IPS DF 4.7 (cell line): Measurements from ENCODE around the gene CDH4.
"Not testable (repeated sequence)": the region's sequence is repeated elsewhere in the genome, so short reads cannot be mapped to it uniquely, and the experiment has no call there.

Experiments
- DNase-seq: peaks from one replicate; pipeline ENCODE4 v3.0.0-alpha.2; 2013; ENCODE audit warnings: low spot score; ENCODE audit errors: extremely low read depth

The CDH4 gene

DNA sequence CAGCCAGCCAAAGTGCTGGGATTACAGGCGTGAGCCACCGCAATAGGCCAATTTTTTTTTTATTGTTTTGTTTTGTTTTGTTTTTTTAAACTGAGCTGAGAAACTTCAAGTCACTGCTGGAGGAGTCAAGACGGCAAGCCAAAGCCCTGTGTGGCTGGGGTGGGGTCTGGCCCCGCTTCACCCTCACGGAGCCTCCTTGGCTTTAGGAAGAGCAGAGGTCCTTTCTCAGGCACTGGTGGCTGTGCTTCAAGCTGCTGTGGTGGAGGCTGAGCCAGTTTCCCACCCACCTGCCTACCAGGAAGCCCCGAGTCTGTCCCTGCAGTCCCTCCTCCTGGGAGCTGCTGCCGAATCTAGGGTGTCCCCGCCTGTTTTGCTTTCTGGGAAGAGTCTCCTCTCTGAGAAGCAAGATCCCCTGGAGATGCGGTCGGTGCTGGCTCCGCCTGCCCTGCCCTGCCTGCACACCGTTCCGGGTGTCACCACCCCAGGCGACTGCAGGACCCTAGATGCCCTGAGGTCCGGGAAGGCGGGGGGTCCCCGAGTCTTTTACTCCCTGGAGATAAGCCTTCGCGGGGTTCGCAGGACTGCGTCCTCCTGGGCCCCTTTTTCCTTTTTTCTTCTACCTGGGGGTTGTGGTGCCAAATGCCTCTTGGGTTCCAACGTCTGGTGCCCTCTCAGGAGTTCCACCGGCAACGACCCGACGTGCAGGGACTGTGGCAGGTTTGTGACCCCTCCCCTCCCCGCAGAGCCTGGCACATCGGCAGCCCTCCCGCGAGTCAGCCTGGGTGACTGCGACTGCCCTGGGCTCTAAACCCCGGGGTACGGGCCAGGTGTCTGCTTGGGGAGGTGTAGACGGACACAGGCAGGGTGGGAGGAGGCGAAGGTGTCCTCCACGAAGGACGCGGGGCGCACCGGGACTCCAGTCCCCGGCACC lies 712.9 kb downstream of the CDH4 start:
- no peak for DNase-seq

DNA sequence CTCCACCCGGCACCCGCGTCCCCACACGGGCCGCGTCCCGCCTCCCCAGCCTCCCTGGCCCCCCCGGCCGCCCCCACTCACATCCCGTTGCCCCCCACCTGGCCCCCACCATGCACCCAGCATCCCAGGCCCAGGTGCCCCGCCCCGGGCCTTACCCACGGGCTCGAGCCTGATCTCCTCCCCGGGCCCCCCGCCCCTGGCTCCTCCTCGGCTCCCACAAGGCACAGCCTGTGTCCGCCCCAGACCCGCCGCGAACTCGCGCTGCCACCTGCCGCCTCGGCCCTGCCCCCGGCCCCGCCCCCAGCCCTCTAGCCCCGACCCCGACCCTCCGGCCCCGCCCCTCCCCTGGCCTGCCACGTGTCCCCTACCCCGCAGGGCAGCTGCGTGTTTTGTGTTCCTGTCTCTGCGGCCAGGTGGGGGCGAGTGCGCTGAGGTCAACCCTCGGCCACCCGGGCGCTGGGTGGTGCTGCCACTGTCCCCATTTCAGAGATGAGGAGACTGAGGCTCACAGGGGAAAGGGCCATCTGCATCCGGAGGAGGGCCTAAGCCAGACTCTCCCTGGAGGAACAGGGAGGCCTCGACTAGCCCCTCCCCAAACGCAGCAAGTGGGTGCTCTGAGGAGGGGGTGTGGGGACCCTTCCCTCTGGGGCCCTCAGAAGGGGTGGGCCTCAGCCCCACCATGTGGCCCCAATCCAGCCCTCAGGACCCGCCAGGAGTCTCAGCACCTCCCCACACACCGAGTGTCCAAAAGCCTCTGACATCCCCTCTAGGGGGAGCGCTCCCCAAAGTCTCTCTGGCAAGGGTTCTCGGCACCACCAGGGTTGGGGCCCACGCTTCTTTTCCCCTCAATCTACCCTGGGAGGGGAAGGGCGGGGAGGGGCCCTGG lies 713.8 kb downstream of the CDH4 start:
- no peak for DNase-seq

DNA sequence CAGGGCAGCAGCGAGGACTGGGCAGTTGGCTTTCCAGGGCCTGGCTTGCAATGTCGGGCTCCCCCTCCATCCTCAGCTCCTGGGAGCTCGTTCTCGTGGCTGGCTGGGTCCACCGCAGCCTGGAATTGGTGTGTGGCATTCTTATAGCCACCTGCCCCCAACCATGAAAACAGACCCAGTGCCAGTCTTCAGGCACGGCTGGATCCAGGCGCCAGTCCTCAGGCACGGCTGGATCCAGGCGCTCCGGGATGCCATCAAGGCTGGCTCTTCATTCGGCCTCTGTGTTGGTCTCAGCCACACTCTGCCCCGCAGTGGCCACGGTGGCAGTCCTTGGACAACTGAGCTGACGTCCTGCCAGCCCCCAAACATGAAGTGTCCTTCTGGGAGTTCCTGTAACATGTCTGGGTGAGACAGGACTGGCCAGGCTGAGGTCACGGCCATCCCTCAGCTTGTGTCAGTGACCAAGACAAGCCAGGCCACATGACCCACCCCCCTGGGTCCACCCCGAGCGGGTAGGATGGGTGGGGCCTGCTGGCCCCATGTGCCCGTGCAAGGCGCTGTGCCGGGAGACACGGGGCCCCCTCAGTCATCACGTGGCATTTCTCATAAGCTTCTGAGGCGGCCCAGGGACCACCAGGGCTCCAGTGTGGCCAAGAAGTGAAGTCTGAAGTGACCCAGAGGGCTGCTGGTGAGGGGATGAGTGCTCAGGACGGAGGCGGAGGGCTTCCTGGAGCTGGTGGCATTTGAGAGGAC lies 714.6 kb downstream of the CDH4 start:
- no peak for DNase-seq

DNA sequence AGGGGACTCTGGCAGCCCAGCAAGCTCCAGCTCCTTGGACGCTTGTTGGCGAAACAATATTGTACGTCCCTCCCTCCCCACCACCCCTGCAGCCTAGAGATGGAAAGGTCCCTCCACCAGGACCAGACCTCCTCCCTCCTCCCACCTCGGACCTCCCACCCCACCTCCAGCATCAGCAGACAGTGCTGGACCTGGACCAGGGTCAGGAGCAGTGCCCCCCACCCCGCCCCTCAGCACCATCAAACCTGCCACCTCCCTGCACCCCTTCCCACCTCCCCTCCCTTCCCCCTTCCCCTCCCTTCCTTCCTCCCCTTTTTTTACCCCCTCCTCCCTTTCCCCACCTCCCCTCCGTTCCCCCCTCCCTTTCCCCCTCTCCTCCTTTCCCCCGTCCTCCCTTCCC lies 715.2 kb downstream of the CDH4 start:
- DNase-seq = no peak

DNA sequence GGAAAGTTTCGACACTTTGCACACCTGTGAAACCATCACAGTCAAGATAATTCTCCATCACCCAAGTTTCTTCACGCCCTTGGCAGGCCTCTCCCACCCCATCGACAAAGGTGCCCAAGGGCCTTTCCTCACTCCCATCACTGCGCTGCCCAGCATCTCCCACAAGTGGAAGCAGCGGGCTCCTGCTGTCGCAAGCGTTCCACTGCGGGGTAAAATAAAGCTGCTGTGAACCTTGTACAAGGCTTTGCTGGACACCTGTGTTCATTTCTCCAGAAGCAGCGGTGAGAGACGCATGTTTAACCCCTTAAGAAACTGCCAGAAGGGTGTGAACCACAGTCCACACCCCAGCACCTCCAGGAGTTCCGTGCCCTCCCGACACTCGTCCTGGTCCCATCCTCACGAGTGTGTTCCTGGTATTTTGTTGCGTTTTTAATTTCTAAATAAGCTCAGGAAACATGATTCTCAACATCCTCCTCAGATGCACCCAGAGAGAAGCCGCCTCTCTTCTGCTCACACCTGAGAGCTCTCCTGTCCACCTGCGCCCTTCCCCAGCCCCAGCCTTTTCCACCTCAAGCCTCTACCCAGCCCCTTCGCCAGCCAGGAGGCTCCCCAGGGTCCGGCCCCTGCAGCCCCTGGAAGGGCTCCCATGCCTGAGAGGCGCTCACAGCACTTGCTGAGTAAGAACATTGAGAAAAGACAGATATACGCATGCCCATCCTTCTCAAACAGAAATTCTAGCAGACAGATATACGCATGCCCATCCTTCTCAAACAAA lies 716.2 kb downstream of the CDH4 start:
- DNase-seq = no peak

DNA sequence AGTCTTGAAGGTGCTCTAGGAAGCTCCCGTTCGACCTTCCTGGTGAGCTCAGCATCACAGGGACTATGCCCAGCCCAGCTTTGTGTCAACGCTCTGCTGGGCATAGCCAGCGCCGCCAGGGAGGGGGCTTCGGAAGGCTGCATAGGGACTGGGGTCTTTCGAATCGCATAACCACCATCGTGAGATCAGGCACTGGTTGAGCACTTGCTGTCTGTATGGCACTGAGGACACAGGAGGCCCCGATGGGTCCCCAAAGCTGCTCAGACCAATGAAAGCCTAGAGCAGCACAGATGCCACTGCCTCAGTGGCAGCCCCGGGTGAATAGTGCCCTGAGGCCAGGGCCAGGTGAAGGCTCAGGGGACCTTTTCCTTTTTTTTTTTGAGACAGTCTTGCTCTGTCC lies 716.9 kb downstream of the CDH4 start:
- DNase-seq = no peak

DNA sequence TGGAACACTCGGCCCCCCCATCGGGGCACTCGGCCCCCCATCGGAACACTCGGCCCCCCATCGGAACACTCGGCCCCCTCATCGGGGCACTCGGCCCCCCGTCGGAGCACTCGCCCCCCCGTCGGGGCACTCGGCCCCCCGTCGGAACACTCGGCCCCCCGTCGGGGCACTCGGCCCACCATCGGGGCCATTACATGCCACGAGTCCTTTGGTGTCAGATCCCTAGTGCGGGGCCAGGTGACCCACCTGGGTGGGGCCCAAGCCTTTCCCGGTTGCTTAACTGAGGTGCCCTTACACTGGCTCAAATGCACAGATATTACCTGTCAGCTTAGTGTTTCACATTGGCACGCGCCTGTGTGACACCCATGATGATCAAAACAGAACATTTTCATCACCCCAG lies 717.7 kb downstream of the CDH4 start:
- no peak for DNase-seq

DNA sequence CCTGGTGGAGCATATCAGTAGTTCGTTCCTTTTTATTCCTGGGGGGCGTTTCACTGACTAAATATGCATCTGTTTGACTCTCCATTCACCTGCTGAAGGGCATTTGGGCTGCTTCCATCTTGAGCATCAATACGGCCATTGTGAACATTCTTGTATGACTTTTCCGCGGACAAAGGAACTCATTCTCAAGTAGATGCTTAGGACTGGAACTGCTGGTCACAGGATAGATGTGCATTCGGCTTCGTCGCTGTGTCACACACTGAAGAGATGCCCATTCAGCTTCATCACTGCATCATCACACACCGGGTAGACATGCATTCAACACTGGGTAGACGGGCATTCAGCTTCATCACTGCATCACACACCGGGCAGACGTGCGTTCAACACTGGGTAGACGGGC lies 718.3 kb downstream of the CDH4 start:
- no peak for DNase-seq

DNA sequence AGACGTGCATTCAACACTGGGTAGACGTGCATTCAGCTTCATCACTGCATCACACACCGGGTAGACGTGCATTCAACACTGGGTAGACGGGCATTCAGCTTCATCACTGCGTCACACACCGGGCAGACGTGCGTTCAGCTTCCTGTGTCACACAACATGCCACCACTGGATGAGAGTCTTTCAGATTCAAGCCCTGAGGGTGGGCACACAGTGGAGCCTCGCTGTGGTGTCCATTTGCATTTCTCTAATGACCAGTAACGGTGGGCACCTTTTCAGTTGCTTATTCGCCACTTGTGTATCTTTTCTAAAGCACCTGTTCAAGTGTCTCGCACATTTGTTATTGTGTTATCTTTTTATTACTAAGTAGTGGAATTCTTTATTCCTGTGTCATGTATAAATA lies 719.5 kb downstream of the CDH4 start:
- DNase-seq = not testable (repeated sequence)

DNA sequence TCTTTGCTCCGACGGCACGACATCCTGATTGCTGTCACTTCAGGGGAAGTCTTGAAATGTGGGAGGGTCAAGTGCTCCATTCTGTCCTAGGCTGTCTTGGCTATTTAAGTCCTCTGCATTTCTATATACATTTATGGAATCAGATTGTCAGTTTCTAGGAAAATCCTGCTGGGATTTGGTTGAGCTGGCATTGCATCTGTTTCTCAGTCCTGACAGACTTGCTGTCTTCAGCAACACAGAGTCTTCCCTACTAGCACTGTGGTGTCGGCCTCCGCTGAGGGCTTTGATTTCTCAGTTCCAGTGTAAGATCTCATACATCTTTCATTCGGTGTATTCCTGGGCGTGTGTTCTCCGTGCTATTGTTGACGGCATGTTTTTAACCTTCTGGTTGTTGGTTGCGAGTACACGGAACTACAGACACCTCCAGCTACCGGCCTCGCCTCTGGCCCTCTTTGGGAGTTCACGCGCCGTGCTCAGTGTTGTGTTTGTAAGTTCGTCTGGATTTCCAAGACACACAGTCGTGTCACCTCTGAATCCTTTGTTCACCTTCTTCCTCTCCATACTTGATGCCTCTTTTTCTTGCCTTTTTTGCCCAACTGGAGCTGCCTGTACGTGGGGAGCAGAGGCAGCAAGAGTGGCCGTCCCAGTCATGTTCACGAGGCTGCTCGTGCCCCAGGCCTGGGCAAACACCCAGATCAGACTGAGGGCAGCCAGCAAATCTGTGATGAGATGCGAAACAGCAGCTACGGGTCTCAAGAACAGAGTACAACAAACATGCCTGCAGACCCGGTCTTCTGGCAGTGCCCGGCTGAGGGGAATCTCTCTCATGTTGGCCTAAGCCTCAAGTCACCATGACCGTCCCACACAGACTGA lies 720.8 kb downstream of the CDH4 start:
- DNase-seq = no peak

DNA sequence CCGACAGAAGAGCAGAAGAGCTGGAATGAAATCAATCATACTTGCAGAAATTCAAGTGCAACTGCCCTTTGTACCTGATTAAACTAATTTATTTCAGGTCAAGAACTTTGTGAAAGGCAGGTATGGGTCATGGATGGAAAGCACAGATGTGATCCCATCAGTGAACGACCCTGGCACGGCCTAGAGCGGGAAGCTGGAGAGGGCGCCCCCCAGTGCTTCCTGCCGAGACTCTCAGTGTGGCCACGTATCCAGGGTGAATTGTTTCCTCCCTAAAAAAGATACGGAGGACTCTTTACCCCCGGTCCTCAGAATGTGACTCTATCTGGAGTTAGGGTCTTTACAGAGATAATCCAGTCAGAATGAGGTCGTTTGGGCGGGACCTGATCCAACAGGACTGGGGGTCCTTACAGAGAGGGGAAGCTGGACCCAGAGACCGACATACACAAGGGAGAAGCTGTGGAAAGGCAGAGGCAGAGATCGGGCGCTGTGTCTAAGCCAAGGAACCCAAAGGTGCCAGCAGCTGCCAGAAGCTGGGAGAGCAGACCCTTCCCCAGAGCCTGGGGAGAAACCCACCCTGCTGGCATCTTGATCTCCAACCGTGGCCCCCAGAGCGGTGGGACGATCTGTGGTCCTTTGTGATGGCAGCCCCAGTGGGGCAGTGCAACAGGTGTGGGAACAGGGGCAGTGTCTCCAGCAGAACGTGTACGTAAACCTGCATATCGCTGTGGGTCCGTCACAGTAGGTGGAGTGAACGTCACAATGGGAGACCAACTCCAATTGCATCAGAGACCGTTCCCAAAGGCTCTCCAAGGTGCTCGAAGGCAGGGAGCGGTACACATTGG lies 721.7 kb downstream of the CDH4 start:
- no peak for DNase-seq

DNA sequence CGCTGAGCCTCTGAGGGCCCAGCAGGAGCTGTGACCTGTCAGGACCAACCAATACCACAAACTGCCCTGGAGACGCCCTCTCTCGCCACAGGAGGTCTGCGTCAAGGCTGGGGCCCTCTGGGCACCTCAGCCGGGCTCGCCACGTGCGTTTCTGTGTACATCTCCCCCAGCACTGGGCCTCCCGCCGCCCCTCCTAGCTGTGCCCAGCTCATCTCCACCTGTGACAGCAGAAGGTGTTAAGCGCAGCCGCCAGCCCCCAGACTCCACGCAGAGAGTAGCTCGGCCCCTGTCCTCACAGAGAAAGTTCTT lies 722.2 kb downstream of the CDH4 start:
- no peak for DNase-seq

DNA sequence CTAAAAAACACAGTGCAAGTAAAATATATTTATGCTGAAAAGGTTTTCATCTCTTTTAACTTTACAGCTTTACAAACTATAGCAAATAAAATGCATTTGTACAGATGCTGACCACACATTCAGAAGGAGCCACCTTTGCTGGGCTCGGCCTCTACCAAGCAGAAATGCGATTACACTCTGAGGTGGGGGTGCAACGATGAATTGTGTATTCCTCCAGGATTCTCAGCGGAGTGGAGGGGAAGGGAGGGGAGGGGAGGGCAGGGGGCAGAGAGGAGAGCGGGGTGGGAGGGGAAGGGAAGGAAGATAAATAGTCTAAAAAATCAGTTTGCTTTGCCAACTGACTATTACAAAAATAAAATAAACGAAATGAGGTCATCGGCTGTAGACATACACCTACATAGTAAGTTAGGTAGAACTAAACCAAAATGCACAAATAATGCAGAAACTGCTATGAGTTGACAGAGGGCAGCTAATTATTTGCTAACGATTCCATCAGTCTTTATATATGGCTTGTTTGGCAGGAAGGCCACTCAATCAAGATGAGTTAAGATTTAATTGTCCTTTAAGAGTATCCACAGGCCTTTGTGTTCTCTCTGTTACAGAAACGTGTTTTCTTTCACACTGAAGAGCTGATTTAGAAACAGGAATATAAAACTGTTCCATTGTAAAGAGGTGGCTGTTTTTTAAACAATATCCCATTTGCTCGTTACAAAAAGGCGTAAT lies 723.5 kb downstream of the CDH4 start:
- DNase-seq = no peak

DNA sequence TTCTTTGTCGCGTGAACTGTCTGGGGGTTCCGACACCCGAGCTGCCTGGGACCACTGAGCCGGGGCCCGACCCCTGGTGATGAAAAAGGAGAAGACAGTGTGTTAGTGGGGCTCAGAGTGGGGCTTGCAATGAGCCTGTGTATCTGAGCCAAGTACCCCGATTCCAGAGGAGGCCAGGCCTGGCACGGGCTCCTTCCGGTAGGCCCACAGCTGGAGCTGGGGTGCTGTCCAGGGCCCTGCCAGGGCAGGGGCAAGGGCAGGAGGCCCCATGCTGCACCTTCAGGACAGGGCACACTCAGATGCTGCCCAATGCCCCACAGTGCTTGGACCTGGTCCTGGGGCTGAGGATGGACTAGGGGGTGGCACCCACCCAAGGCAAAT lies 724.2 kb downstream of the CDH4 start:
- DNase-seq = no peak

DNA sequence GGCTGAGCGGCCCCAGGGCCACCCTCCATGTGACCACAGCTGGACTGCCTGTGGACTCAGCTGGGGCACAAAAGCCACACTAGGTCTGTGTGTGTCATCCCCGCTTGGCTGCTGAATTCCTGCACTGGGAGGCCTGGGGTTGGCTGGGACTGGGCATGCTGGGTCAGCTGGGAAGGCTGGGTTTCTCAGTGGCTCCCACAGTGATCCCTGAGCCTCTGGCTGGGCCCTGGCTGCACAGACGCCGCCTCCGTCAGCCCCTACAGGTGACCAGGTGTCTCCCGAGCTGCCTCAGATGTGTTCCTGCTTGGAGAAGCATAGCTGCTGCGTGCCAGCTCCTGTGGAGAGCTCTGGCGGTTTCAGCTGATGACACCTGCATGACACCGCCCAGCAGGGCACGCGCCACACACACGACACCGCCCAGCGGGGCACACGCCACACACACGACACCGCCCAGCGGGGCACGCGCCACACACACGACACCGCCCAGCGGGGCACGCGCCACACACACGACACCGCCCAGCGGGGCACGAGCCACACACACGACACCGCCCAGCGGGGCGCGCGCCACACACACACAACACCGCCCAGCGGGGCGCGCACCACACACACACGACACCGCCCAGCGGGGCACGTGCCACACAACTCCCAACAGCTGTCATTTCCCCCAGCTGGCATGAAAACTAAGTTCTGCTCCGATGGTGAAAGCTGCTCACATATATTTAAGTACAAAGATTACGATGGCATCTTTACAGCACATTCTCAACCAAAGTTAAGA lies 724.8 kb downstream of the CDH4 start:
- no peak for DNase-seq

DNA sequence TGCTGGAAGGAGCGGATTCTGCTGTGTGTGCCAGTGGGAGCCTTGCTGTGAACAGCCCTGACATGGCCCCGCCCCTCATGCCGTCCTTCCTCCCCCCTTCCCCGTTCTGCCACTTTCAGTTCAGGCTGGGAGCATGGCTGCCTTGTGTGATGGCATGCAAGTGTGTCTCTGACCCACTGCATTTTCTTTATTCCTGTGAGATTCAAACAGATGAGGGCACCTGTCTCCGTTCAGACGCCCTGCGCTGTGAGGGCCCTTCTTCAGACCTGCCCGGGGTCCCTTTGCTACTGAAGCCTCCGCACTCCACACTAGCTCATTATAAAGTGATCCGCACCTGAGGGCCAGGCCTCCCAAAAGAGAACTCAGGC lies 725.3 kb downstream of the CDH4 start:
- no peak for DNase-seq

DNA sequence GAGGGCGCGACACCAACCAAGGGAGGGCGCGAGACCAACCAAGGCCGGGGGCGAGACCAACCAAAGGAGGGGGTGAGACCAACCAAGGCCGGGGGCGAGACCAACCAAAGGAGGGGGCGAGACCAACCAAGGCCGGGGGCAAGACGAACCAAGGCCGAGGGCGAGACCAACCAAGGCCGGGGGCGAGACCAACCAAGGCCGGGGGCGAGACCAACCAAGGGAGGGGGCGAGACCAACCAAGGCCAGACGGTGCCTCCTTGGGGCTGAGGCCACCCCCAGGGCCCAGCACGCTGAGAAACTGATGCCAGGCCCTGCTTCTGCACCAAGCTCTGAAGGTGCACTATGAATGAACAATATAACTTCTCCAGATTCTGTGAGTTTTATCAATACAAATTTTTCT lies 726.4 kb downstream of the CDH4 start:
- DNase-seq = no peak

DNA sequence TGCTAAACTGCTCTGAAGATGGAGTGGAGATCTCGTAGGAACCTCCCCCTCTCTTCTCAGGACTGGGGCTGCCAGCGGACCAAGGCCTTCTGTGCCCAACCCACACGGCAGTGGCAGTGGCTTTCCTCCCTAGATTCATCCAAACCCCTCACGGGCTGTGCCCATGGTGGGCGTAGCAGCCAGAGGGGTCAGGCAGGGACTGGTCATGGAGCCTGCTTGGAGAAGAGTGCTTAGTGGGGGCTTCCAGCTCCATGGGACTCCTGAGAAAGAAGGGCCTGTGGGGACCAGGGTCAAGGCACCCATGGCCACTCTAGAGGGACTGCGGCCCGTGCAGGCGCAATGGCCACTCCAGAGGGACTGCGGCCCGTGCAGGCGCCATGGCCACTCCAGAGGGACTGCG lies 727.0 kb downstream of the CDH4 start:
- no peak for DNase-seq
